ENCODE data around the gene FAM210B. TPM values are rescaled to one million over a fixed set of nuclear protein-coding genes. Genes with fewer than 3 reads are reported as not detected.

The FAM210B gene
- total and polyA plus RNA-seq, 2 of the 8 experiments (the other 6 are each of a cell fraction or from before 2014, with no cell fraction given), result 9.4 to 15.0 TPM

DNA sequence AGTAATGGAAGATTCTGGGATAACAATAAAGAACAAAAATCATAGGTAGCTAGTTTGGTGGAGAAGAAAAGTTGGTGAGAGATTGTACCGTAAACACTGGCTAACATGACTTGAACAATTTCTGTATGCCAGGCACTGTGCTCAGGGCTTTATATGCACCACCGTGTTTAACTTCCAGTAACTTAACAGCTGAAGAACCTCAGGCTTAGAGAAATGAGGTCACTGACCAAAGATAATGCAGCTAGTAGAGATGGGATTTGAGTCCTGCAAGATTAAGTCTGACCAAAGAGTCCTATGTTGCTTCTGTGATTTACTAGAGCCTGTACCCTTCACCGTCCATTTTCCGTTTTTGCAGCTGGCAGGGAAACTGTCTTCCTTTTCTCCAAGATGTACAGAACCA is 36.4 kb downstream of the FAM210B start:
- no peak overlapping the region for H2BK5ac ChIP-seq (ENCODE audit: low read depth, low read length)
- H3K27ac ChIP-seq (ENCODE audit: low read depth, low read length), result no peak overlapping the region
- no peak overlapping the region for H2BK120ac ChIP-seq (replicated peaks; ENCODE audit: low read depth, low read length)
- H4K20me1 ChIP-seq (replicated peaks in 1 of 2; ENCODE audit: control insufficient read depth in 1 of 2, insufficient read depth in 2 of 2, low read length in 2 of 2), result peaks cover 2% of the 10 kb centered on the region in 2 experiments
- peaks cover 6% of the 10 kb centered on the region for H3K79me1 ChIP-seq (ENCODE audit: low read depth, low read length)
- H2BK20ac ChIP-seq (ENCODE audit: low read length), result no peak overlapping the region
- no peak overlapping the region for H3K4me2 ChIP-seq (ENCODE audit: insufficient read depth in 1 of 2, low read depth in 2 of 2, low read length in 2 of 2)
- no peak overlapping the region for H3K9ac ChIP-seq (replicated peaks in 1 of 4; ENCODE audit: extremely low read depth in 1 of 4, low read depth in 3 of 4, low read length in 3 of 4)
- H3K18ac ChIP-seq (ENCODE audit: extremely low read depth, low read length), result no peak overlapping the region
- no peak overlapping the region for H2BK15ac ChIP-seq (ENCODE audit: low read length)
- no peak overlapping the region for H3K4me3 ChIP-seq (ENCODE audit: extremely low read depth in 1 of 4, insufficient read depth in 2 of 4, low read depth in 3 of 4, low read length in 4 of 4)
- CTCF ChIA-PET (ENCODE audit: partially characterized antibody), result interaction anchor here (1.1 to 1.3 kb wide), 4 partner anchors 12 to 182 kb away, joined by 3 to 5 read pairs (median 4); no protein-coding TSS in a partner anchor
- no peak overlapping the region for H4K91ac ChIP-seq (replicated peaks; ENCODE audit: insufficient read length, low read length)
- no peak overlapping the region for H2AK5ac ChIP-seq (ENCODE audit: low read depth, low read length)
- peaks cover 3% of the 10 kb centered on the region for H3K23me2 ChIP-seq (ENCODE audit: low read depth, low read length)
- FAIRE-seq (no peak), DNase-seq (ENCODE audit: low read depth in 1 of 2, low spot score in 2 of 2) (no peak)
- H3K56ac ChIP-seq (replicated peaks; ENCODE audit: insufficient read length, low read depth, low read length), result no peak overlapping the region
- H3K23ac ChIP-seq (ENCODE audit: insufficient read length), result no peak overlapping the region
- H3K79me2 ChIP-seq (ENCODE audit: control insufficient read depth in 1 of 2, insufficient read depth in 2 of 2, low read length in 2 of 2), result peaks cover 20 to 56% of the 10 kb centered on the region in 2 experiments
- no peak overlapping the region for H3K14ac ChIP-seq (ENCODE audit: insufficient read length)
- H4K5ac ChIP-seq (ENCODE audit: insufficient read length, low read depth, low read length), result no peak overlapping the region
- POLR2A ChIA-PET (ENCODE audit: partially characterized antibody), result interaction anchor here (1.0 to 1.4 kb wide), 4 partner anchors 9 to 14 kb away, joined by 3 to 5 read pairs (median 4); no protein-coding TSS in a partner anchor
- no peaks in the 10 kb centered on the region for H3K9me3 ChIP-seq (ENCODE audit: insufficient read depth in 2 of 2, low read depth in 1 of 2, low read length in 1 of 2)
- H3K4ac ChIP-seq (replicated peaks; ENCODE audit: insufficient read length, low read depth, low read length), result no peak overlapping the region
- no peak overlapping the region for H2AFZ ChIP-seq (ENCODE audit: low read length)
- peaks cover 3 to 7% (median 4%) of the 10 kb centered on the region in 4 experiments; a peak in 5 of 7 replicates for H3K4me1 ChIP-seq (replicated peaks in 1 of 4; ENCODE audit: control insufficient read depth in 3 of 4, insufficient read depth in 4 of 4, low read length in 3 of 4)
- no peaks in the 10 kb centered on the region for H3K27me3 ChIP-seq (replicated peaks in 1 of 4; ENCODE audit: control insufficient read depth in 3 of 4, extremely low read depth in 1 of 4, insufficient read depth in 3 of 4, low read length in 3 of 4)
- peaks cover 30 to 49% (median 45%) of the 10 kb centered on the region in 4 experiments for H3K36me3 ChIP-seq (ENCODE audit: control insufficient read depth in 2 of 4, insufficient read depth in 4 of 4, low read length in 3 of 4)
- no peak overlapping the region for H2BK12ac ChIP-seq (ENCODE audit: low read depth, low read length)
- no peak overlapping the region for H4K8ac ChIP-seq (ENCODE audit: extremely low read depth, insufficient read depth, low read length)
- 89% methylated on average over 4 of the region's 4 CpGs; no CpG with 5 or more reads in 1 of the 2 experiments for WGBS, 2 experiments (ENCODE audit: extremely low coverage in 1 of 2, insufficient coverage in 1 of 2, insufficient read length in 1 of 2, insufficient replicate concordance in 2 of 2, low coverage in 1 of 2, low lambda C conversion rate in 2 of 2, missing lambda C conversion rate in 1 of 2)
- TF ChIP-seq SUZ12 (IDR thresholded peaks at IDR 0.05; ENCODE audit: low read length) (no peak), TEAD4 (IDR thresholded peaks at IDR 0.05; ENCODE audit: low read depth, low read length) (no peak), SP4 (IDR thresholded peaks at IDR 0.05; ENCODE audit: low read length) (no peak), NRF1 (IDR thresholded peaks at IDR 0.05; ENCODE audit: low read depth, low read length) (no peak), EP300 (IDR thresholded peaks at IDR 0.05; ENCODE audit: borderline replicate concordance in 1 of 2, low read depth in 2 of 2, low read length in 2 of 2) (no peak), CHD2 (IDR thresholded peaks at IDR 0.05; ENCODE audit: low read length) (no peak), TAF1 (IDR thresholded peaks at IDR 0.05; ENCODE audit: low read depth, low read length) (no peak), POLR2A (IDR thresholded peaks at IDR 0.05; ENCODE audit: control extremely low read depth in 1 of 2, low read depth in 2 of 2, low read length in 2 of 2) (no peak), HDAC6 (IDR thresholded peaks at IDR 0.05; ENCODE audit: low read depth, low read length) (no peak), FOSL1 (IDR thresholded peaks at IDR 0.05; ENCODE audit: insufficient read depth, low read depth, low read length) (no peak), TCF12 (IDR thresholded peaks at IDR 0.05; ENCODE audit: low read depth, low read length) (no peak)
- TF ChIP-seq, protein P1, sequence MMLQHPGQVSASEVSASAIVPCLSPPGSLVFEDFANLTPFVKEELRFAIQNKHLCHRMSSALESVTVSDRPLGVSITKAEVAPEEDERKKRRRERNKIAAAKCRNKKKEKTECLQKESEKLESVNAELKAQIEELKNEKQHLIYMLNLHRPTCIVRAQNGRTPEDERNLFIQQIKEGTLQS (IDR thresholded peaks at IDR 0.05; ENCODE audit: insufficient read depth, low read depth, low read length), result no peak
- TF ChIP-seq, protein P2, sequence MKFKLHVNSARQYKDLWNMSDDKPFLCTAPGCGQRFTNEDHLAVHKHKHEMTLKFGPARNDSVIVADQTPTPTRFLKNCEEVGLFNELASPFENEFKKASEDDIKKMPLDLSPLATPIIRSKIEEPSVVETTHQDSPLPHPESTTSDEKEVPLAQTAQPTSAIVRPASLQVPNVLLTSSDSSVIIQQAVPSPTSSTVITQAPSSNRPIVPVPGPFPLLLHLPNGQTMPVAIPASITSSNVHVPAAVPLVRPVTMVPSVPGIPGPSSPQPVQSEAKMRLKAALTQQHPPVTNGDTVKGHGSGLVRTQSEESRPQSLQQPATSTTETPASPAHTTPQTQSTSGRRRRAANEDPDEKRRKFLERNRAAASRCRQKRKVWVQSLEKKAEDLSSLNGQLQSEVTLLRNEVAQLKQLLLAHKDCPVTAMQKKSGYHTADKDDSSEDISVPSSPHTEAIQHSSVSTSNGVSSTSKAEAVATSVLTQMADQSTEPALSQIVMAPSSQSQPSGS (IDR thresholded peaks at IDR 0.05; ENCODE audit: low read length), result no peak

All from H1 (cell line).